HCT116 (cell line): ENCODE results near the gene RIBC2. TPM values are rescaled to one million over a fixed set of nuclear protein-coding genes. Genes with fewer than 3 reads are reported as not detected.

Experiments
- ATAC-seq: fragments of 200-7000 bp; cut with Tn5 transposase; 2 replicates; pipeline ENCODE4 v1.9.1; 2020; ENCODE audit warnings: mild to moderate bottlenecking, moderate library complexity
- BruUV-seq: library from RNA; stranded (reverse); fragments of 400-500 nt; replicated peaks from 2 replicates; lab custom pipeline; 2021; lab: Mats Ljungman, UMichigan
- CTCF ChIA-PET: fragments of 300-600 bp; sonication (Branson Sonifier 250); formaldehyde crosslinking; loops from one replicate; lab custom pipeline; 2021; ENCODE audit warnings: antibody characterized with exemption; lab: Charles Lee
- POLR2A ChIA-PET: fragments of 300-600, 350-600 bp; sonication (Branson Sonifier 250); formaldehyde crosslinking; loops from one replicate; lab custom pipeline; 2021; ENCODE audit warnings: antibody characterized with exemption; lab: Charles Lee
- RAD21 ChIA-PET, 2 experiments: fragments of 300-600 bp; sonication (Branson Sonifier 250); formaldehyde crosslinking; loops; one replicate each; lab custom pipeline; 2023; ENCODE audit warnings: low total read pairs in 2 of 2; ENCODE audit not compliant: uncharacterized antibody in 2 of 2, unreplicated experiment in 2 of 2, low non-redundant PET in 1 of 2; lab: Charles Lee
- DNase-seq: peaks from one replicate; pipeline ENCODE4 v3.0.0-alpha.2; 2010; ENCODE audit warnings: low read depth, low spot score
- H2AFZ ChIP-seq: fragments of 200-600 bp; shearing (Covaris generic), sonication (generic); 2 replicates; pipeline ENCODE4 v1.6.1; 2017; ENCODE audit warnings: low read depth, mixed run types, mixed read lengths, antibody characterized with exemption, low read length; ENCODE audit not compliant: poor library complexity, severe bottlenecking
- H3K27ac ChIP-seq: 2 replicates; pipeline ENCODE4 v1.5.1; 2012; ENCODE audit warnings: low read depth, low read length
- H3K27me3 ChIP-seq: fragments of 200-600 bp; sonication (generic); 2 replicates; pipeline ENCODE4 v1.6.1; 2016; ENCODE audit warnings: mixed run types, low read length, mixed read lengths; ENCODE audit not compliant: insufficient read depth
- H3K36me3 ChIP-seq, 2 experiments: fragments of 200-500 bp in 1 of 2; fragments of 200-600 bp in 1 of 2; sonication (Bioruptor generic) in 1 of 2; sonication (generic) in 1 of 2; 2 replicates each; pipeline versions ENCODE4 v1.5.1 to v1.6.1; 2014 to 2016; ENCODE audit warnings: low read length in 2 of 2, inconsistent platforms in 1 of 2, mixed read lengths in 1 of 2, mixed run types in 1 of 2; ENCODE audit not compliant: insufficient read depth in 2 of 2, control insufficient read depth in 1 of 2
- H3K4me1 ChIP-seq, 2 experiments: fragments of 200-600 bp in 1 of 2; sonication (generic) in 1 of 2; 2 replicates each; pipeline versions ENCODE4 v1.5.1 to v1.6.1; 2012 to 2017; ENCODE audit warnings: low read length in 2 of 2, inconsistent platforms in 1 of 2, mild to moderate bottlenecking in 1 of 2, mixed read lengths in 1 of 2, mixed run types in 1 of 2, moderate library complexity in 1 of 2; ENCODE audit not compliant: insufficient read depth in 2 of 2, control insufficient read depth in 1 of 2
- H3K4me2 ChIP-seq: fragments of 200-600 bp; sonication (generic); 2 replicates; pipeline ENCODE4 v1.6.1; 2017; ENCODE audit warnings: mixed run types, low read length, mixed read lengths
- H3K4me3 ChIP-seq, 2 experiments: fragments of 200-600 bp in 1 of 2; sonication (generic) in 1 of 2; replicated peaks in 1 of 2; 2 replicates each; pipeline ENCODE4 v1.5.1; 2011 to 2016; ENCODE audit warnings: low read length in 2 of 2, control low read depth in 1 of 2, low read depth in 1 of 2, mild to moderate bottlenecking in 1 of 2, mixed read lengths in 1 of 2, mixed run types in 1 of 2
- H3K79me2 ChIP-seq: fragments of 200-600 bp; sonication (generic); 2 replicates; pipeline ENCODE4 v1.6.1; 2017; ENCODE audit warnings: mild to moderate bottlenecking, mixed run types, low read length, moderate library complexity, mixed read lengths; ENCODE audit not compliant: insufficient read depth
- H3K9ac ChIP-seq: fragments of 200-600 bp; sonication (generic); 2 replicates; pipeline ENCODE4 v1.6.1; 2016; ENCODE audit warnings: low read length, mixed read lengths
- H3K9me2 ChIP-seq: fragments of 200-600 bp; sonication (generic), shearing (Covaris generic); 2 replicates; pipeline ENCODE4 v1.6.1; 2017; ENCODE audit warnings: mixed run types, mild to moderate bottlenecking, moderate library complexity; ENCODE audit not compliant: insufficient read depth
- H3K9me3 ChIP-seq, 2 experiments: fragments of 200-500 bp in 1 of 2; fragments of 200-600 bp in 1 of 2; sonication (Bioruptor generic) in 1 of 2; sonication (generic) in 1 of 2; 2 replicates each; pipeline ENCODE4 v1.6.1; 2014 to 2017; ENCODE audit warnings: low read length in 2 of 2, mixed read lengths in 2 of 2, inconsistent platforms in 1 of 2, low read depth in 1 of 2, mild to moderate bottlenecking in 1 of 2, mixed run types in 1 of 2, moderate library complexity in 1 of 2; ENCODE audit not compliant: control insufficient read depth in 1 of 2, insufficient read depth in 1 of 2
- H4K20me1 ChIP-seq: fragments of 200-600 bp; sonication (generic), shearing (Covaris generic); 2 replicates; pipeline ENCODE4 v1.6.1; 2017; ENCODE audit warnings: mixed run types, mild to moderate bottlenecking, moderate library complexity; ENCODE audit not compliant: insufficient read depth
- CBX3 ChIP-seq: IDR thresholded peaks from 2 replicates; pipeline ENCODE4 v1.6.1; 2012; ENCODE audit warnings: low read depth
- EZH2phosphoT487 ChIP-seq: fragments of 200-600 bp; IDR thresholded peaks from 2 replicates; pipeline ENCODE4 v1.6.1; 2018; ENCODE audit warnings: antibody characterized with exemption, borderline replicate concordance
- FOSL1 ChIP-seq: IDR thresholded peaks from 2 replicates; pipeline ENCODE4 v1.6.1; 2012; ENCODE audit warnings: low read depth
- POLR2A ChIP-seq: IDR thresholded peaks from 2 replicates; pipeline ENCODE4 v1.7.0; 2011; ENCODE audit warnings: borderline replicate concordance; ENCODE audit not compliant: insufficient read depth, insufficient read length; ENCODE audit errors: extremely low read depth
- RAD21 ChIP-seq: IDR thresholded peaks from 2 replicates; pipeline ENCODE4 v1.6.1; 2012; ENCODE audit warnings: low read depth, mild to moderate bottlenecking
- SIN3A ChIP-seq: IDR thresholded peaks from 2 replicates; pipeline ENCODE4 v1.6.1; 2012; ENCODE audit warnings: low read depth
- SP1 ChIP-seq: IDR thresholded peaks from 2 replicates; pipeline ENCODE4 v1.6.1; 2012; ENCODE audit warnings: low read depth
- TCF7L2 ChIP-seq: IDR thresholded peaks from 2 replicates; pipeline ENCODE4 v1.7.0; 2011; ENCODE audit warnings: borderline replicate concordance, inconsistent platforms; ENCODE audit not compliant: insufficient read depth, insufficient read length; ENCODE audit errors: extremely low read depth
- YY1 ChIP-seq: IDR thresholded peaks from 2 replicates; pipeline ENCODE4 v1.6.1; 2011; ENCODE audit warnings: low read length, low read depth, moderate library complexity, mild to moderate bottlenecking; ENCODE audit not compliant: insufficient replicate concordance; ENCODE audit errors: extremely low read depth
- ZFX ChIP-seq: fragments of 450-650 bp; IDR thresholded peaks from 2 replicates; pipeline ENCODE4 v1.6.1; 2017
- ZNF274 ChIP-seq: fragments of 200-500 bp; sonication (Bioruptor generic); IDR thresholded peaks from 2 replicates; pipeline ENCODE4 v1.6.1; 2014; ENCODE audit warnings: mild to moderate bottlenecking, low read depth, low read length, inconsistent platforms
- intact Hi-C: fragments of 100-400 bp; cut with micrococcal nuclease; formaldehyde crosslinking; loops from 2 replicates; pipeline ENCODE4 v1.10.0; 2022
- total RNA-seq: library from RNA; stranded (reverse); gene quantifications from one replicate; pipeline ENCODE4 v1.2.1, GENCODE V29; 2021; ENCODE audit not compliant: unreplicated experiment
- TF ChIP-seq, protein P1 (sequence below): IDR thresholded peaks from 2 replicates; pipeline ENCODE4 v1.6.1; 2012; ENCODE audit warnings: low read depth
- TF ChIP-seq, protein P2 (sequence below): IDR thresholded peaks from 2 replicates; pipeline ENCODE4 v1.6.1; 2012
- TF ChIP-seq, protein P3 (sequence below): IDR thresholded peaks from 2 replicates; pipeline ENCODE4 v1.6.1; 2012
- TF ChIP-seq, protein P4 (sequence below), 3 experiments: fragments of 200-600 bp in 1 of 3; sonication (generic) in 1 of 3; IDR thresholded peaks in 2 of 3; conservative IDR thresholded peaks in 1 of 3; 2 replicates each; pipeline ENCODE4 v1.5.1; 2012 to 2017; ENCODE audit warnings: low read depth in 2 of 3, low read length in 2 of 3, antibody characterized with exemption in 1 of 3, borderline replicate concordance in 1 of 3, control low read depth in 1 of 3, mild to moderate bottlenecking in 1 of 3, mixed read lengths in 1 of 3, mixed run types in 1 of 3, moderate library complexity in 1 of 3; ENCODE audit not compliant: insufficient read depth in 1 of 3

RIBC2 gene
- total RNA-seq, 1 experiment from 2014 or later, result 8.3 TPM

GRCh38 chr22:45477366-45478107 is 64.0 kb downstream of the RIBC2 start (continued):
- TF ChIP-seq POLR2A, result no peak
- TF ChIP-seq, protein P1, sequence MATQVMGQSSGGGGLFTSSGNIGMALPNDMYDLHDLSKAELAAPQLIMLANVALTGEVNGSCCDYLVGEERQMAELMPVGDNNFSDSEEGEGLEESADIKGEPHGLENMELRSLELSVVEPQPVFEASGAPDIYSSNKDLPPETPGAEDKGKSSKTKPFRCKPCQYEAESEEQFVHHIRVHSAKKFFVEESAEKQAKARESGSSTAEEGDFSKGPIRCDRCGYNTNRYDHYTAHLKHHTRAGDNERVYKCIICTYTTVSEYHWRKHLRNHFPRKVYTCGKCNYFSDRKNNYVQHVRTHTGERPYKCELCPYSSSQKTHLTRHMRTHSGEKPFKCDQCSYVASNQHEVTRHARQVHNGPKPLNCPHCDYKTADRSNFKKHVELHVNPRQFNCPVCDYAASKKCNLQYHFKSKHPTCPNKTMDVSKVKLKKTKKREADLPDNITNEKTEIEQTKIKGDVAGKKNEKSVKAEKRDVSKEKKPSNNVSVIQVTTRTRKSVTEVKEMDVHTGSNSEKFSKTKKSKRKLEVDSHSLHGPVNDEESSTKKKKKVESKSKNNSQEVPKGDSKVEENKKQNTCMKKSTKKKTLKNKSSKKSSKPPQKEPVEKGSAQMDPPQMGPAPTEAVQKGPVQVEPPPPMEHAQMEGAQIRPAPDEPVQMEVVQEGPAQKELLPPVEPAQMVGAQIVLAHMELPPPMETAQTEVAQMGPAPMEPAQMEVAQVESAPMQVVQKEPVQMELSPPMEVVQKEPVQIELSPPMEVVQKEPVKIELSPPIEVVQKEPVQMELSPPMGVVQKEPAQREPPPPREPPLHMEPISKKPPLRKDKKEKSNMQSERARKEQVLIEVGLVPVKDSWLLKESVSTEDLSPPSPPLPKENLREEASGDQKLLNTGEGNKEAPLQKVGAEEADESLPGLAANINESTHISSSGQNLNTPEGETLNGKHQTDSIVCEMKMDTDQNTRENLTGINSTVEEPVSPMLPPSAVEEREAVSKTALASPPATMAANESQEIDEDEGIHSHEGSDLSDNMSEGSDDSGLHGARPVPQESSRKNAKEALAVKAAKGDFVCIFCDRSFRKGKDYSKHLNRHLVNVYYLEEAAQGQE, result no peak
- TF ChIP-seq ZNF274, result no peak
- no peak for TF ChIP-seq ZFX

- RAD21 ChIA-PET, result no interaction called here
- DNase-seq, result no peak
- no peak for TF ChIP-seq YY1
- TF ChIP-seq SP1, result no peak
- no peak for TF ChIP-seq RAD21
- TF ChIP-seq CBX3, result no peak
- no peak for TF ChIP-seq EZH2phosphoT487
- no peak for TF ChIP-seq SIN3A
- TF ChIP-seq, protein P2, sequence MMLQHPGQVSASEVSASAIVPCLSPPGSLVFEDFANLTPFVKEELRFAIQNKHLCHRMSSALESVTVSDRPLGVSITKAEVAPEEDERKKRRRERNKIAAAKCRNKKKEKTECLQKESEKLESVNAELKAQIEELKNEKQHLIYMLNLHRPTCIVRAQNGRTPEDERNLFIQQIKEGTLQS, result no peak
- TF ChIP-seq, protein P3, sequence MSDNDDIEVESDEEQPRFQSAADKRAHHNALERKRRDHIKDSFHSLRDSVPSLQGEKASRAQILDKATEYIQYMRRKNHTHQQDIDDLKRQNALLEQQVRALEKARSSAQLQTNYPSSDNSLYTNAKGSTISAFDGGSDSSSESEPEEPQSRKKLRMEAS, result no peak
- TF ChIP-seq TCF7L2, result no peak
- TF ChIP-seq ZFX, result no peak
- TF ChIP-seq POLR2A, result no peak
- TF ChIP-seq FOSL1, result no peak
- no peak for TF ChIP-seq ZNF274
- TF ChIP-seq, protein P4, sequence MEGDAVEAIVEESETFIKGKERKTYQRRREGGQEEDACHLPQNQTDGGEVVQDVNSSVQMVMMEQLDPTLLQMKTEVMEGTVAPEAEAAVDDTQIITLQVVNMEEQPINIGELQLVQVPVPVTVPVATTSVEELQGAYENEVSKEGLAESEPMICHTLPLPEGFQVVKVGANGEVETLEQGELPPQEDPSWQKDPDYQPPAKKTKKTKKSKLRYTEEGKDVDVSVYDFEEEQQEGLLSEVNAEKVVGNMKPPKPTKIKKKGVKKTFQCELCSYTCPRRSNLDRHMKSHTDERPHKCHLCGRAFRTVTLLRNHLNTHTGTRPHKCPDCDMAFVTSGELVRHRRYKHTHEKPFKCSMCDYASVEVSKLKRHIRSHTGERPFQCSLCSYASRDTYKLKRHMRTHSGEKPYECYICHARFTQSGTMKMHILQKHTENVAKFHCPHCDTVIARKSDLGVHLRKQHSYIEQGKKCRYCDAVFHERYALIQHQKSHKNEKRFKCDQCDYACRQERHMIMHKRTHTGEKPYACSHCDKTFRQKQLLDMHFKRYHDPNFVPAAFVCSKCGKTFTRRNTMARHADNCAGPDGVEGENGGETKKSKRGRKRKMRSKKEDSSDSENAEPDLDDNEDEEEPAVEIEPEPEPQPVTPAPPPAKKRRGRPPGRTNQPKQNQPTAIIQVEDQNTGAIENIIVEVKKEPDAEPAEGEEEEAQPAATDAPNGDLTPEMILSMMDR (IDR thresholded peaks at IDR 0.05 in 2 of 3, conservative IDR thresholded peaks at IDR 0.05 in 1 of 3; ENCODE audit: borderline replicate concordance in 1 of 3, insufficient read depth in 1 of 3, low read depth in 2 of 3, low read length in 2 of 3), result no peak
- no peaks in the 10 kb centered on the region for H3K79me2 ChIP-seq
- H3K27ac ChIP-seq, result no peak overlapping the region
- H3K36me3 ChIP-seq, result no peaks in the 10 kb centered on the region
- ATAC-seq, result peak; percentile 46; the same call in 1 of the 2 replicates
- H3K4me2 ChIP-seq, result no peak overlapping the region
- POLR2A ChIA-PET, result no interaction called here
- H3K4me3 ChIP-seq, result no peak overlapping the region
- no peak overlapping the region for H3K9ac ChIP-seq
- no peak overlapping the region for H2AFZ ChIP-seq
- H3K9me2 ChIP-seq, result no peaks in the 10 kb centered on the region
- H3K9me3 ChIP-seq, result no peaks in the 10 kb centered on the region
- no TSS peak for BruUV-seq
- CTCF ChIA-PET, result no interaction called here
- H4K20me1 ChIP-seq, result no peaks in the 10 kb centered on the region
- no peaks in the 10 kb centered on the region for H3K27me3 ChIP-seq
- intact Hi-C loops, result no loop called here
- H3K4me1 ChIP-seq, result peaks cover 4 to 10% of the 10 kb centered on the region in 2 experiments; a peak in 3 of 4 replicates
These were observed 64.7 kb downstream of the RIBC2 start for GRCh38 chr22:45478108-45478771.
